Naive thymus-derived CD4-positive, alpha-beta T cell (primary cell): ENCODE data around the gene GSTO2. TPM values are rescaled to one million over a fixed set of nuclear protein-coding genes. Genes with fewer than 3 reads are reported as not detected.

Experiments
- ATAC-seq: fragments of 150-1000 bp; cut with Tn5 transposase; 2 replicates; pipeline ENCODE4 v1.10.0; 2021; ENCODE audit warnings: mild to moderate bottlenecking, moderate library complexity
- CTCF ChIA-PET: fragments of 350-600 bp; sonication (Branson Sonifier 250); formaldehyde crosslinking; loops from one replicate; lab custom pipeline; 2021; ENCODE audit warnings: antibody characterized with exemption; lab: Charles Lee
- POLR2A ChIA-PET: fragments of 350-600 bp; sonication (Branson Sonifier 250); formaldehyde crosslinking; loops from one replicate; lab custom pipeline; 2021; ENCODE audit warnings: antibody characterized with exemption, inconsistent platforms; lab: Charles Lee
- DNase-seq, 9 donors: peaks; one replicate each; pipeline versions ENCODE4 v3.0.0 to v3.0.0-alpha.2; 2020 to 2022; ENCODE audit warnings: mixed read lengths in 1 of 9
- H3K27ac ChIP-seq: one replicate; pipeline ENCODE4 v1.7.0; 2013; ENCODE audit warnings: mild to moderate bottlenecking, low read depth, low read length, moderate library complexity
- H3K27me3 ChIP-seq, 2 donors: one replicate each; pipeline ENCODE4 v1.7.0; 2013; ENCODE audit warnings: low read length in 2 of 2, mild to moderate bottlenecking in 2 of 2, moderate library complexity in 2 of 2; ENCODE audit not compliant: control insufficient read depth in 2 of 2, insufficient read depth in 2 of 2
- H3K36me3 ChIP-seq, 3 experiments: 1 replicate in 2 of 3; 2 replicates in 1 of 3; pipeline ENCODE4 v1.7.0; 2013; ENCODE audit warnings: low read length in 3 of 3, mild to moderate bottlenecking in 3 of 3, moderate library complexity in 1 of 3; ENCODE audit not compliant: insufficient read depth in 3 of 3, control insufficient read depth in 2 of 3
- H3K4me1 ChIP-seq, 2 donors: one replicate each; pipeline ENCODE4 v1.7.0; 2013; ENCODE audit warnings: low read length in 2 of 2, mild to moderate bottlenecking in 2 of 2, moderate library complexity in 1 of 2; ENCODE audit not compliant: control insufficient read depth in 2 of 2, insufficient read depth in 2 of 2
- H3K4me3 ChIP-seq: 2 replicates; pipeline ENCODE4 v1.7.0; 2013; ENCODE audit warnings: mild to moderate bottlenecking, low read length
- H3K9me3 ChIP-seq, 3 experiments: 1 replicate in 2 of 3; 2 replicates in 1 of 3; pipeline ENCODE4 v1.7.0; 2013; ENCODE audit warnings: low read length in 3 of 3; ENCODE audit not compliant: control insufficient read depth in 2 of 3
- H3K27ac Mint-ChIP-seq, 9 donors: one replicate each; pipeline ENCODE4 v1.8.0; 2020 to 2022; ENCODE audit warnings: mixed read lengths in 9 of 9, mild to moderate bottlenecking in 8 of 9, moderate library complexity in 5 of 9, inconsistent platforms in 2 of 9
- H3K27me3 Mint-ChIP-seq, 5 donors: one replicate each; pipeline ENCODE4 v1.8.0; 2021 to 2022; ENCODE audit warnings: mixed read lengths in 5 of 5, mild to moderate bottlenecking in 1 of 5
- H3K36me3 Mint-ChIP-seq, 5 donors: one replicate each; pipeline ENCODE4 v1.8.0; 2020 to 2022; ENCODE audit warnings: mixed read lengths in 5 of 5, mild to moderate bottlenecking in 3 of 5, inconsistent platforms in 1 of 5
- H3K4me1 Mint-ChIP-seq, 7 donors: one replicate each; pipeline ENCODE4 v1.8.0; 2020 to 2022; ENCODE audit warnings: mixed read lengths in 7 of 7, mild to moderate bottlenecking in 3 of 7, inconsistent platforms in 1 of 7
- H3K4me3 Mint-ChIP-seq, 10 donors: one replicate each; pipeline ENCODE4 v1.8.0; 2020 to 2022; ENCODE audit warnings: mild to moderate bottlenecking in 10 of 10, mixed read lengths in 10 of 10, moderate library complexity in 6 of 10, inconsistent platforms in 2 of 10
- H3K9me3 Mint-ChIP-seq, 11 donors: one replicate each; pipeline ENCODE4 v1.8.0; 2020 to 2022; ENCODE audit warnings: mixed read lengths in 11 of 11, mild to moderate bottlenecking in 4 of 11, inconsistent platforms in 1 of 11, moderate library complexity in 1 of 11
- intact Hi-C, 2 donors: fragments of 100-400 bp; cut with micrococcal nuclease; formaldehyde crosslinking; loops; one replicate each; pipeline ENCODE4 v1.15.1; 2023
- polyA plus RNA-seq, 2 donors: library from polyadenylated mRNA; unstranded; fragments of 300-500 nt; fragmentation: Illumina TruSeq; gene quantifications; one replicate each; pipeline ENCODE4 v1.2.3, GENCODE V29; 2021
- total RNA-seq, 6 experiments: library from RNA in 5 of 6; stranded (reverse) in 5 of 6; gene quantifications; 1 replicate in 5 of 6; 2 replicates in 1 of 6; pipeline ENCODE4 v1.2.3 and lab custom pipeline; 2021 to 2026

The GSTO2 gene
- total and polyA plus RNA-seq, 7 experiments from 2014 or later = 1.0 to 2.5 (median 1.3) TPM

GRCh38 chr10:104288355-104288754, 19.4 kb downstream of the GSTO2 start:
- Mint-ChIP-seq H3K27me3 (peaks cover 3 to 51% (median 10%) of the 10 kb centered on the region in 5 donors), H3K36me3 (peaks cover 0 to 3% (median 0%) of the 10 kb centered on the region in 5 donors), H3K4me3 (no peak overlapping the region), H3K4me1 (peaks cover 2 to 11% (median 6%) of the 10 kb centered on the region in 7 donors), H3K27ac (no peak overlapping the region), H3K9me3 (no peaks in the 10 kb centered on the region)
- POLR2A ChIA-PET = no interaction called here
- intact Hi-C loops = no loop called here
- DNase-seq = no peak
- peaks cover 0 to 5% of the 10 kb centered on the region in 2 donors for H3K27me3 ChIP-seq
- CTCF ChIA-PET = interaction anchor here (1.0 to 8.7 kb wide), 4 partner anchors 8 to 62 kb away, joined by 4 to 220 read pairs (median 58); partner anchors contain the start of gene CFAP58
- ATAC-seq = no peak
- H3K9me3 ChIP-seq = no peaks in the 10 kb centered on the region
- no peak overlapping the region for H3K27ac ChIP-seq
- no peaks in the 10 kb centered on the region for H3K36me3 ChIP-seq
- H3K4me1 ChIP-seq = peaks cover 0 to 9% of the 10 kb centered on the region in 2 donors
- no peak overlapping the region for H3K4me3 ChIP-seq

- Mint-ChIP-seq H3K36me3 (peaks cover 0 to 3% (median 0%) of the 10 kb centered on the region in 5 donors), H3K9me3 (no peaks in the 10 kb centered on the region), H3K4me1 (peaks cover 2 to 11% (median 6%) of the 10 kb centered on the region in 7 donors), H3K27me3 (peaks cover 3 to 45% (median 10%) of the 10 kb centered on the region in 5 donors), H3K4me3 (peak overlapping the region in 4 of 10 donors; percentile 0 to 64 (median 26)), H3K27ac (peak overlapping the region in 5 of 9 donors; percentile 1 to 81 (median 20))
- ATAC-seq = peak; percentile 100
- ChIA-PET CTCF (interaction anchor here (0.6 to 8.7 kb wide), 17 partner anchors 9 to 443 kb away, joined by 3 to 220 read pairs (median 7); partner anchors contain the start of genes CFAP58 and ITPRIP), POLR2A (interaction anchor here (0.5 to 2.6 kb wide), 8 partner anchors 15 to 60 kb away, joined by 3 to 10 read pairs (median 4); partner anchors contain the start of gene ITPRIP)
- peaks cover 0 to 9% of the 10 kb centered on the region in 2 donors for H3K4me1 ChIP-seq
- H3K27ac ChIP-seq = no peak overlapping the region
- H3K27me3 ChIP-seq = peaks cover 0 to 5% of the 10 kb centered on the region in 2 donors
- DNase-seq = peak; percentile 77 to 89 (median 86)
- intact Hi-C loops = loop anchor here (1.0 to 10.0 kb wide), 8 partner anchors 9 to 323 kb away; partner anchors contain the start of genes GSTO2 (in 1 of the 2) and ITPRIP (in 1 of the 2)
- H3K4me3 ChIP-seq = no peak overlapping the region
- no peaks in the 10 kb centered on the region for H3K9me3 ChIP-seq
- no peaks in the 10 kb centered on the region for H3K36me3 ChIP-seq
Observed at GRCh38 chr10:104291439-104291951, 22.5 kb downstream of the GSTO2 start.

GRCh38 chr10:104293011-104293410, 24.0 kb downstream of the GSTO2 start:
- intact Hi-C loops = loop anchor here in 1 of 2 donors (10.0 kb wide), 1 partner anchor 322 kb away; no protein-coding TSS in a partner anchor
- Histone ChIP-seq H3K36me3 (no peaks in the 10 kb centered on the region), H3K9me3 (no peaks in the 10 kb centered on the region), H3K4me3 (no peak overlapping the region), H3K27me3 (peaks cover 0 to 5% of the 10 kb centered on the region in 2 donors), H3K27ac (no peak overlapping the region), H3K4me1 (peaks cover 0 to 9% of the 10 kb centered on the region in 2 donors)
- Mint-ChIP-seq H3K27me3 (peaks cover 0 to 37% (median 10%) of the 10 kb centered on the region in 5 donors), H3K27ac (no peak overlapping the region), H3K4me1 (peaks cover 2 to 11% (median 6%) of the 10 kb centered on the region in 7 donors), H3K36me3 (no peaks in the 10 kb centered on the region), H3K9me3 (no peaks in the 10 kb centered on the region), H3K4me3 (no peak overlapping the region)
- no peak for ATAC-seq
- DNase-seq = no peak
- ChIA-PET POLR2A (interaction anchor here (0.7 to 2.0 kb wide), 3 partner anchors 13 to 54 kb away, joined by 3 to 5 read pairs (median 4); no protein-coding TSS in a partner anchor), CTCF (interaction anchor here (0.6 to 8.7 kb wide), 9 partner anchors 11 to 527 kb away, joined by 3 to 220 read pairs (median 5); partner anchors contain the start of genes CFAP58 and ITPRIP)

DNA sequence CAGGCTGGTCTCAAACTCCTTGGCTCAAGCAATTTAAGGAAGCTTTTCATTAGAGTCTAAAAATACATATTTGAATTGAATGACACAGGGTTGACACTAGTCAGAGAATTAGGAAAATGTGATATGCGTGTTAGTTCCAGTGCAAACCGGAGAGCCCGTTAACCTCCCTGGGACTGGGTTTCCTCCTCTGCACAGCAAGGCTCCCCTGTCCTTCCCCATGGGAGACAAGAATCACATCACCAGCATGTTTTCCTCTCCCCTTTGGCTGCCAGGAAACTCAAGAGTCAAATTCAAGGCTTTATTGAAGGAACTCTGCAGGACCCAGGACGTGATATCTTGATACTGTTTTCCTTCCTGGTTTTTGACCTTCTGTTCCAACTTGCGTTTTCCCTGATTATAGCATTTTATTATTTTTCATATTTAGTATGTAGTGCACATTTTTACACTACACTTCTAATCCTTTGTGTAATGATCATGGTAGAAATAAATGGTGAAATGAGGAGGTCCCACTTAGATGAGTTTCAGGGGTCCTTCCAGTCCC, 24.9 kb downstream of the GSTO2 start:
- no peak for ATAC-seq
- H3K27ac ChIP-seq = no peak overlapping the region
- H3K36me3 ChIP-seq = no peaks in the 10 kb centered on the region
- H3K9me3 ChIP-seq = no peaks in the 10 kb centered on the region
- no peak overlapping the region for H3K4me3 ChIP-seq
- DNase-seq = no peak
- Mint-ChIP-seq H3K27me3 (peaks cover 0 to 28% (median 4%) of the 10 kb centered on the region in 5 donors), H3K9me3 (no peaks in the 10 kb centered on the region), H3K4me1 (peaks cover 2 to 12% (median 6%) of the 10 kb centered on the region in 7 donors), H3K4me3 (no peak overlapping the region), H3K27ac (no peak overlapping the region), H3K36me3 (no peaks in the 10 kb centered on the region)
- intact Hi-C loops = loop anchor here in 1 of 2 donors (10.0 kb wide), 1 partner anchor 321 kb away; no protein-coding TSS in a partner anchor
- H3K27me3 ChIP-seq = peaks cover 0 to 5% of the 10 kb centered on the region in 2 donors
- H3K4me1 ChIP-seq = peaks cover 0 to 9% of the 10 kb centered on the region in 2 donors
- ChIA-PET CTCF (interaction anchor here (1.0 to 8.7 kb wide), 4 partner anchors 12 to 56 kb away, joined by 4 to 220 read pairs (median 80); partner anchors contain the start of gene CFAP58), POLR2A (interaction anchor here (0.7 to 2.0 kb wide), 4 partner anchors 12 to 53 kb away, joined by 3 to 5 read pairs (median 4); partner anchors contain the start of gene ITPRIP)

GRCh38 chr10:104296687-104297436, 27.9 kb downstream of the GSTO2 start:
- CTCF ChIA-PET = interaction anchor here (0.6 to 8.4 kb wide), 3 partner anchors 9 to 547 kb away, joined by 4 to 110 read pairs (median 10); no protein-coding TSS in a partner anchor
- H3K4me3 Mint-ChIP-seq = no peak overlapping the region

More at GRCh38 chr10:104296687-104297436, 27.9 kb downstream of the GSTO2 start:
- peaks cover 0 to 3% (median 0%) of the 10 kb centered on the region in 5 donors for H3K36me3 Mint-ChIP-seq
- DNase-seq = no peak
- H3K4me1 Mint-ChIP-seq = peaks cover 6 to 36% (median 28%) of the 10 kb centered on the region in 7 donors
- no peak for ATAC-seq
- intact Hi-C loops = loop anchor here in 1 of 2 donors (10.0 kb wide), 1 partner anchor 318 kb away; no protein-coding TSS in a partner anchor
- no peaks in the 10 kb centered on the region for H3K36me3 ChIP-seq
- H3K4me1 ChIP-seq = peaks cover 4 to 13% of the 10 kb centered on the region in 2 donors
- no peaks in the 10 kb centered on the region for H3K9me3 ChIP-seq
- H3K27me3 Mint-ChIP-seq = peaks cover 0 to 5% (median 0%) of the 10 kb centered on the region in 5 donors
- no peak overlapping the region for H3K27ac ChIP-seq
- POLR2A ChIA-PET = interaction anchor here (0.6 to 2.2 kb wide), 3 partner anchors 22 to 93 kb away, joined by 3 to 8 read pairs (median 3); no protein-coding TSS in a partner anchor
- no peaks in the 10 kb centered on the region for H3K27me3 ChIP-seq
- no peak overlapping the region for H3K4me3 ChIP-seq
- H3K9me3 Mint-ChIP-seq = peaks cover 0 to 1% (median 0%) of the 10 kb centered on the region in 11 donors
- H3K27ac Mint-ChIP-seq = peak overlapping the region in 4 of 9 donors; percentile 7 to 56 (median 31)
